Left ventricle myocardium inferior (tissue), 1 donor: Measurements from ENCODE around the gene CDH4. TPM values are rescaled to one million over a fixed set of nuclear protein-coding genes. Genes with fewer than 3 reads are reported as not detected.

Source experiments
- DNase-seq: peaks from one replicate; pipeline ENCODE4 v3.0.0-alpha.2; 2020
- H3K27ac ChIP-seq: fragments of 200-600 bp; replicated peaks from 2 replicates; pipeline ENCODE4 v1.8.0; 2021
- H3K27me3 ChIP-seq: fragments of 200-600 bp; 2 replicates; pipeline ENCODE4 v1.8.0; 2021; ENCODE audit warnings: low read depth
- H3K36me3 ChIP-seq: fragments of 200-600 bp; 2 replicates; pipeline ENCODE4 v1.8.0; 2021
- H3K4me1 ChIP-seq: fragments of 200-600 bp; 2 replicates; pipeline ENCODE4 v1.8.0; 2021
- H3K4me3 ChIP-seq: fragments of 200-600 bp; 2 replicates; pipeline ENCODE4 v1.8.0; 2021; ENCODE audit warnings: mild to moderate bottlenecking, moderate library complexity
- H3K9me3 ChIP-seq: fragments of 200-600 bp; replicated peaks from 2 replicates; pipeline ENCODE4 v1.8.0; 2021
- intact Hi-C: fragments of 100-400 bp; cut with micrococcal nuclease; formaldehyde crosslinking; loops from one replicate; pipeline ENCODE4 v1.11.0; 2022
- total RNA-seq: library from RNA; stranded (reverse); fragmentation: NEBNext Ultra II Directional; extraction: Animal tissue kit (Norgen Biotek cat#: 25700); gene quantifications from one replicate; pipeline ENCODE4 v1.2.1, GENCODE V29; 2021
- TF ChIP-seq, protein P1 (sequence below): fragments of 200-600 bp; IDR thresholded peaks from 2 replicates; pipeline ENCODE4 v1.8.0; 2021; ENCODE audit warnings: antibody characterized with exemption, mild to moderate bottlenecking, borderline replicate concordance
- donor health status: DM: no; HTN: yes; CAD: no; lungs with severe emphysema.

CDH4 gene
- total RNA-seq, 1 donor from 2014 or later: 0.05 TPM

DNA sequence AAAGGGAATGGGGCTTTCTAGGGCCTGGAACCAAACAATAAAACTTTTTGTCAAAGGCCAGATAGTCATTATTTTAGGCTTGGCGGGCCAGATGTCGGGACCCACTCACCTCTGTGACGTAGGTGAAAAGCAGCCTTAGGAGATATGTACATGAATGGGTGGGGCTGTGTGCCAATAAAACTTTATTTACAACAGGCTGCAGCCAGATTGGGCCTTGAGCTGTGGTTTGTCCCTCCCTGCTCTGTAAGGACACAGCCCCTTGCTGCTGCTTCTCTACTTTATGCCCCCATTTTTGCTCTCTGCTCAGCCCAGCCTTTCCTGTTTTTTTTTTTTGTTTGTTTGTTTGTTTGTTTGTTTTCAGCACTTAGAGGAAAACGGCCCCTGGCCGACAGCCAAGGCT is 32.7 kb downstream of the CDH4 start:
- no peaks in the 10 kb centered on the region for H3K36me3 ChIP-seq
- no peak overlapping the region for H3K4me3 ChIP-seq
- H3K27ac ChIP-seq: no peak overlapping the region
- DNase-seq: no peak
- no peaks in the 10 kb centered on the region for H3K9me3 ChIP-seq
- H3K4me1 ChIP-seq: no peaks in the 10 kb centered on the region
- intact Hi-C loops: no loop called here
- H3K27me3 ChIP-seq: peaks cover 41% of the 10 kb centered on the region
- TF ChIP-seq, protein P1, sequence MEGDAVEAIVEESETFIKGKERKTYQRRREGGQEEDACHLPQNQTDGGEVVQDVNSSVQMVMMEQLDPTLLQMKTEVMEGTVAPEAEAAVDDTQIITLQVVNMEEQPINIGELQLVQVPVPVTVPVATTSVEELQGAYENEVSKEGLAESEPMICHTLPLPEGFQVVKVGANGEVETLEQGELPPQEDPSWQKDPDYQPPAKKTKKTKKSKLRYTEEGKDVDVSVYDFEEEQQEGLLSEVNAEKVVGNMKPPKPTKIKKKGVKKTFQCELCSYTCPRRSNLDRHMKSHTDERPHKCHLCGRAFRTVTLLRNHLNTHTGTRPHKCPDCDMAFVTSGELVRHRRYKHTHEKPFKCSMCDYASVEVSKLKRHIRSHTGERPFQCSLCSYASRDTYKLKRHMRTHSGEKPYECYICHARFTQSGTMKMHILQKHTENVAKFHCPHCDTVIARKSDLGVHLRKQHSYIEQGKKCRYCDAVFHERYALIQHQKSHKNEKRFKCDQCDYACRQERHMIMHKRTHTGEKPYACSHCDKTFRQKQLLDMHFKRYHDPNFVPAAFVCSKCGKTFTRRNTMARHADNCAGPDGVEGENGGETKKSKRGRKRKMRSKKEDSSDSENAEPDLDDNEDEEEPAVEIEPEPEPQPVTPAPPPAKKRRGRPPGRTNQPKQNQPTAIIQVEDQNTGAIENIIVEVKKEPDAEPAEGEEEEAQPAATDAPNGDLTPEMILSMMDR: no peak

GRCh38 chr20:61285152-61285645 is 33.1 kb downstream of the CDH4 start:
- H3K9me3 ChIP-seq: no peaks in the 10 kb centered on the region
- no peak for DNase-seq
- TF ChIP-seq, protein P1: no peak
- no peaks in the 10 kb centered on the region for H3K36me3 ChIP-seq
- no peak overlapping the region for H3K4me3 ChIP-seq
- H3K4me1 ChIP-seq: no peaks in the 10 kb centered on the region
- H3K27ac ChIP-seq: no peak overlapping the region
- H3K27me3 ChIP-seq: peaks cover 37% of the 10 kb centered on the region
- intact Hi-C loops: no loop called here

DNA sequence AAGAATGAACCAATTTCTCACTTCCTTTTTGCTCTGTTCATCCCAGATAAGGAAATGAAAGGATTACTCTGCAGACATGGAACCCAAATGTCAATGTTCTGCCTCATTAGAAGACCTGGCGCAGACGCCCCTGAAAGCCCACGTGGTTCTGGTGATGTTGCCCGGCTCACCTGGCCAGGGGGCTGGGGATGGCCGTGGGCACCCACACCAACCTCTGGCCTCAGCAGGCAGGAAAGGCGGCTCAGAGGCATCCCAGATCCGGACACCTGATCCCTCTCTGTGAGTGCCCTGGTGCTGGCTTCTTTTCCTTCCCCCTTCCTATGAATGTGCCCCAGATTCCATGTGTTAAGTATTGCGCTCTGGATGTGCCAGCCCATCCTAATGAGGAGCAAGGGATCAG is 33.6 kb downstream of the CDH4 start:
- TF ChIP-seq, protein P1: no peak
- H3K27me3 ChIP-seq: peaks cover 32% of the 10 kb centered on the region
- intact Hi-C loops: no loop called here
- H3K9me3 ChIP-seq: no peaks in the 10 kb centered on the region
- no peaks in the 10 kb centered on the region for H3K36me3 ChIP-seq
- no peaks in the 10 kb centered on the region for H3K4me1 ChIP-seq
- H3K4me3 ChIP-seq: no peak overlapping the region
- no peak overlapping the region for H3K27ac ChIP-seq
- DNase-seq: no peak

- Histone ChIP-seq H3K4me1 (no peaks in the 10 kb centered on the region), H3K36me3 (no peaks in the 10 kb centered on the region), H3K9me3 (no peaks in the 10 kb centered on the region), H3K27ac (no peak overlapping the region), H3K4me3 (no peak overlapping the region), H3K27me3 (peaks cover 32% of the 10 kb centered on the region)
- intact Hi-C loops: no loop called here
- DNase-seq: no peak
- TF ChIP-seq, protein P1: no peak
Observed at GRCh38 chr20:61287583-61288275, 35.7 kb downstream of the CDH4 start.

GRCh38 chr20:61288331-61288784 is 36.3 kb downstream of the CDH4 start:
- Histone ChIP-seq H3K4me1 (no peaks in the 10 kb centered on the region), H3K36me3 (no peaks in the 10 kb centered on the region), H3K4me3 (no peak overlapping the region), H3K27me3 (peaks cover 34% of the 10 kb centered on the region), H3K9me3 (no peaks in the 10 kb centered on the region), H3K27ac (no peak overlapping the region)
- TF ChIP-seq, protein P1: no peak
- no peak for DNase-seq
- intact Hi-C loops: no loop called here
